GM19025 (cell line): ENCODE results near the gene TAC1.
"Not testable (repeated sequence)": the region's sequence is repeated elsewhere in the genome, so short reads cannot be mapped to it uniquely, and the experiment has no call there.

Source experiments
- ATAC-seq: cut with Tn5 transposase; IDR thresholded peaks from one replicate; pipeline ENCODE4 v1.9.1; 2021; ENCODE audit warnings: mild to moderate bottlenecking, low read depth, moderate library complexity; ENCODE audit not compliant: unreplicated experiment

Gene TAC1

GRCh38 chr7:97731736-97732564 lies at the start of gene TAC1:
Gene TAC1 (plus strand): TSS chr7:97732086. CDS start chr7:97732613, 527 bp downstream.
- ATAC-seq = no peak

- ATAC-seq = no peak
These were observed 45.9 kb upstream of the TAC1 start for GRCh38 chr7:97685952-97686351.

DNA sequence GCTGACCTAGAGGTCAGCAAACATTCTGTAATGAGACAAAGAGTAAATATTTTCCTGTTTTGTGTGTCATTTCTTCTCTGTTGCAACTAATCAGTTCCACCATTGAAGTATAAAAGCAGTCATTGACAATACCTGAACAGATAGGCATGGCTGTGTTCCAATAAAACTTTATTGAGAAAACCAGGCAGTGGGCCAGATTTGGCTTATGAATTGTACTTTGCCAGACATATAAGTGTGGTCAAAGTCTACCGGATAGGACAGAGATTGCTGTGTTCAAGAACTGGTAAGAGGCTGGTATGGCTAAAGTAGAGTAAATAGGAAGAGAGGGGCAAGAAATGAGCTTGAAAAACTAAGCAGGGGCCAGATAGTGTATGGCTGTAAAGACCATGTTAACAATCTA lies 38.3 kb upstream of the TAC1 start:
- ATAC-seq = no peak

GRCh38 chr7:97694355-97694754 lies 37.5 kb upstream of the TAC1 start:
- ATAC-seq = no peak

DNA sequence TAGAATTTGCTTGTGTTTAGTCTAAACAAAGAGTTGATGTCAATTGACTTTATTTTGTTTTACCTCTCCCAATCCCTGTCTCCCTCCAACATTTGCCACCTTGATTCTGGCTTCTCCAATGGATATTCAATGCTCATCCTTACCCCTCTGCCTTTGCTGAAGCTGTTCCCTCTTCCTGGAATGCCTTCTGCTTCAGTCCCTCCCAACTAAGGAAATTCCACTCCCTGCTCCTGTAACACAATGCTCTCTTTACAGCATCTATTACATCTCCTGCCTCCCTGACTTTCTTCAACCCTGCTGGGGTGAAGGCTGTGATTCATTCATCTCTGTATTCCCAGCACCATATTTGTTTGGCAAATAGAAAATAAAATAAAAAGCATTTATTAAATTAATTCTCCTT lies 34.5 kb upstream of the TAC1 start:
- ATAC-seq = no peak

DNA sequence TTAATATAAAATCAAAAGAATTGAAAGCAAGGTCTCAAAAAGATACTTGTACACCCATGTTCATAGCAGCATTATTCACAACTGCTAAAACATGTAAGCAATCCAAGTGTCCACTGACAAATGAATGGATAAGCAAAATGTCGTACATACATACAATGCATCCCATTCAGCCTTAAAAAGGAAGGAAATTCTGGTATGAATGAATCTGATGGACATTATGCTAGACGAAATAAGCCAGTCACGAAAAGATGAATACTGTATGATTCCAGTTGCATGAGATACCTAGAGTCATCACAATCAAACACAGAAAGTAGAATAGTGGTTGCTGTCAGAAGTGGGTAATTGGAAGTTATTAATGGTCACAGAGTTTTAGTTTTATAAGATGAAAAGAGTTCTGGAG lies 9.5 kb upstream of the TAC1 start:
- ATAC-seq = no peak

- ATAC-seq = no peak
These were observed 834 bp downstream of the TAC1 start for GRCh38 chr7:97732565-97733275.

- no peak for ATAC-seq
These were observed 1.6 kb downstream of the TAC1 start for GRCh38 chr7:97733276-97734161.

GRCh38 chr7:97734255-97734654 lies 2.4 kb downstream of the TAC1 start:
- no peak for ATAC-seq

- no peak for ATAC-seq
These were observed 3.2 kb downstream of the TAC1 start for GRCh38 chr7:97735075-97735474.

DNA sequence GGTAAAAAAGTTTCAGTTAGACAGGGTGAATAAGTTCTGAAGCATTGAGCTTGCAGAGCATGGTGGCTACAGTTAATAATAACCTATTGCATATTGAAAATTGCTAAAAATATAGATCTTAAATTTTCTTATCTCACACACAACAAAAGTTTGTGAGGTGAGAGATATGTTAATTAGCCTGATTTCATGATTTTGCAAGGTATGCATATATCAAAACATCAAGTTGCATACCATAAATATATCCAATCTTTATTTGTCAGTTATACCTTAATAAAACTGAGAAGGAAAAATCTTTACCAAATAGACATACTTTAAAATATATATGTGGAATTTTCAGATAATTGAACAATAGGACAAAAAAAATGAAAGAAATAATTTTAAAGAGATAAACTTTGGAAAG lies 16.6 kb downstream of the TAC1 start:
- ATAC-seq = no peak

- ATAC-seq = no peak
These were observed 19.7 kb downstream of the TAC1 start for GRCh38 chr7:97751566-97751965.

DNA sequence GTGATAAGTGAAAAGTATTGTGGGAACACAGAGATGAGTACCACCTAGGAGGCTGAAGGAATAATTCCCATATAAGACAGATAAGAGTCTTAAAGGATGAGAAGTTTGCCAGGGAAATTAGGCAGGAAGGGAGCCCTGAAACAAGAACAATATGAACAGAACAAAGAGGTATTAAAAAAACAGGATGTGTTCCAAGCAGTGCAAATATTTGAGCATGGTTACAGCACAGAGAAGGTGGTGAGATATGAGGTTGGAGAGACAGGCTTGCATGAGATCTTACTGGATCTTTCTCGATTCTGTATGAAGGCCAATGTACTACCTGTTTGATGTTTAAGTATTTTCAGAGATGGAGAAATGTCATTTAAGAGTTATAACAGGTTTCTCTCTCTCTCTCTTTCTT lies 20.3 kb downstream of the TAC1 start:
- ATAC-seq = no peak

GRCh38 chr7:97757824-97758223 lies 25.9 kb downstream of the TAC1 start:
- no peak for ATAC-seq

- no peak for ATAC-seq
These were observed 39.0 kb downstream of the TAC1 start for GRCh38 chr7:97770850-97771249.

GRCh38 chr7:97771576-97771975 lies 39.7 kb downstream of the TAC1 start:
- no peak for ATAC-seq

- no peak for ATAC-seq
These were observed 40.4 kb downstream of the TAC1 start for GRCh38 chr7:97772045-97772901.

- not testable (repeated sequence) for ATAC-seq
These were observed 54.5 kb downstream of the TAC1 start for GRCh38 chr7:97786398-97786797.
